NCI-H2196 (cell line): ENCODE data around the gene CHTF18.

ENCODE experiments used
- DNase-seq: peaks from one replicate; lab custom pipeline; 2025; ENCODE audit not compliant: unreplicated experiment; lab: John Stamatoyannopoulos, UW

The CHTF18 gene

GRCh38 chr16:843771-844170, 55.4 kb downstream of the CHTF18 start:
- no peak for DNase-seq

GRCh38 chr16:844638-845350, 56.4 kb downstream of the CHTF18 start:
- no peak for DNase-seq

GRCh38 chr16:845351-845745, 56.9 kb downstream of the CHTF18 start:
- DNase-seq = no peak

- no peak for DNase-seq
These were observed 58.7 kb downstream of the CHTF18 start for GRCh38 chr16:847151-847550.
